GM11168 (cell line): Measurements from ENCODE around the gene PDLIM5.
"Not testable (repeated sequence)": the region's sequence is repeated elsewhere in the genome, so short reads cannot be mapped to it uniquely, and the experiment has no call there.

Experiments
- in situ Hi-C: fragments of 300-500 bp; cut with MboI; formaldehyde crosslinking; loops from one replicate; pipeline ENCODE4 v1.12.0; 2022; ENCODE audit warnings: low sequenced_read_pairs; ENCODE audit not compliant: unreplicated experiment

The PDLIM5 gene

DNA sequence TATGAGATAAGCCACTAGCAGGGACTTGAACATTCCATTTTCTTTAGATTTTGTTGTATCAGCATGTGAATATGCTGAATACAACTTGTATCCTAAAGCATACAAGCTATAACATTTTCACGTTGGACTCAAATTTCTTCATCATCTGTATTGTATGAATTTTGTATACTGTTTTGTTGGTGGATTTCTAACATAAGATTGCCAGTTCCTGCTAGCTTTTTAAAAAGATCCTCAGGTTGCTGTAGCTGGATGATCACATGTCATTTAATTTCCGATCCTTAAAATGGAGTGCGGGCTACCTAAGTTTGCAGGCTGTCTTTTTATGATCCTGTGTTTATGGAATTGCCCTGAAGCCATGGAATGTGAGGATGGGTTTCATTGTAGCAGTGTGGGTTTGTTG is 6.9 kb downstream of the PDLIM5 start:
- in situ Hi-C loops: no loop called here

DNA sequence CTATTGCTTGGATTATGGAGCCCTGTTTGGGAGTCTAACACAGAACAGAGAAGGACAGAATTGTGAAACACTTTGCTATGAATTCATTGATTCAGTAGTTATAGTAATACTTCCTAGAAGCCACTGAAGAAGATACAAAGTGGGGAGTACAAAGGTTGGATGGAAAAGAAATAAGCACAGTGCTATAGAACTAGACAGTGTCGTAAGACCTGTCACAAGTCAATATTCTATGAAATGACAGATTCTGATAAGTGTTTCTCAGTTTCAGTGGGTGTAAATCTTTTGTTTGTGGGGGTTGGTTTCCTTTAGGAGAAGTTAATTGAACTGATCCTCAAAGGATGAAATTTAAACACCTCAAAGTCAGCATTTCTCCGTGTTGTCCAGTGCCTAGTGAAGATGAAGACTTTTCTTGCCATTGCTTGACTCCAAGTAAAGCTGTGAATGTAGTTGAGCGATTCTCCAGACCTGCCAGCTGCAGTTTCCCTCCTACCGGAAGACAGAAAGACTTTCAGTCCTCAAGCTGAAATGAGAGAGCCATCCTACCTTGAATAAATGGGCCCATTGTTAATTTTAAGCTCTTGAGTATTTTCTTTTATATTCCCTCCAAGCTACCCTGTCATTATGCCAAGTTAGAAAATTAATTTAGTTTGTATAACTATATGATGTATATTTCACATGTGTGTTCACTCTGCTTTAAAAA is 7.9 kb downstream of the PDLIM5 start:
- in situ Hi-C loops: no loop called here

DNA sequence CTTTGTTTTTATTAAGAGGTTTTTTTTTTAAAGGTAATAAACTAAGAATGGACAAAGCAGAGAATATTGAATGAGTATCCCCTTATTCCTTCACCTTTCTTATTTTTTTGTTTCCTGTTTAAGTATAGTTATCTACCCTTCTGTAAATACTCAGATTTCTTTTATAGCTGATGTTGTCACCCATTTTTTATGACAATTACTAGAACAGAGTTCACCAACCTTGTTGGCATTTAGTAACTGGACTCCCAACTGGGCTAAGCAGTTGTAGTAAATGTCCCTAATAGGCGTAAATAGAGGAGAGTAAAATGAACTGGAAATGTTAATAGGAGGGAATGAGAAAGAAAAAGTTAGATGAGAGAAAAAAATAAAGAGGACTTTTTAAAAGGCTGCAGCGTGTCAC is 9.8 kb downstream of the PDLIM5 start:
- in situ Hi-C loops: no loop called here

DNA sequence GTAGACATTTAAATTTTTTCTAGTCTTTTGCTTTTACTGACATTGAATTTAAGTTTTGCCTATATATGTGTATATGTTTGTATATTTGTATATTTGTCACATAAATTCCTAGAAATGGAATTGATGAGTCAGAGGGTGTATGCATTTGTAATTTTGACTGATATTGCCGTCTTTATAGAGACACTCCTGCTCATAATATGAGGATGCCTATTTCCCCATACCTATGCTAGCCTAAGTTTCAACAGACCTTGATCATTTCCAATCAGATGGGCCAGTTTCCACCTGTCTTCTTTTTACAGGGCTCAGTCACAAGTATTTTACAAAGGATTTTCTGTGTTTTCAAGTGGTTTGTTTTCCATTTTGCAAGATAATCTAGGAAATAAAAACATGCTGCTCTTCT is 10.8 kb downstream of the PDLIM5 start:
- in situ Hi-C loops: no loop called here

DNA sequence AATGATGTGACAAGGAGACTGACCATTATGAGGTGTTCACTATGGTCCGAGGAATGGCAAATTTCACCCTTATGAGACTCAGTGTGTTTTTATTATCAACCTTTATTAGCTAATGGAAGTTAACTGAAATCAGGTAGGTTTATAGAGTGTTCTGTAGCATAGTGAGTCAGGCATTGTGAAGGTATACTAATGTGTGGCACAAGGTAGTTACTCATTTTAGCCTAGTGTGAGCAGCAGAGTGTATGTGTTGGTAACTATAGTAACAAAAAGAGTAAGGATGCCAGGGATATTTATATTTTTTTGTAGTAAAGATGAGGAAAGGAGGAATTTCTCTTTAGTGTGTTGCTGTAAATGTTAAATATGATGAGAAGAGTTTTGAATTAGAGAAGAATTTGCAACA is 12.0 kb downstream of the PDLIM5 start:
- in situ Hi-C loops: no loop called here

GRCh38 chr4:94466371-94466770 is 14.6 kb downstream of the PDLIM5 start:
- in situ Hi-C loops: no loop called here

GRCh38 chr4:94466923-94467322 is 15.2 kb downstream of the PDLIM5 start:
- in situ Hi-C loops: no loop called here

DNA sequence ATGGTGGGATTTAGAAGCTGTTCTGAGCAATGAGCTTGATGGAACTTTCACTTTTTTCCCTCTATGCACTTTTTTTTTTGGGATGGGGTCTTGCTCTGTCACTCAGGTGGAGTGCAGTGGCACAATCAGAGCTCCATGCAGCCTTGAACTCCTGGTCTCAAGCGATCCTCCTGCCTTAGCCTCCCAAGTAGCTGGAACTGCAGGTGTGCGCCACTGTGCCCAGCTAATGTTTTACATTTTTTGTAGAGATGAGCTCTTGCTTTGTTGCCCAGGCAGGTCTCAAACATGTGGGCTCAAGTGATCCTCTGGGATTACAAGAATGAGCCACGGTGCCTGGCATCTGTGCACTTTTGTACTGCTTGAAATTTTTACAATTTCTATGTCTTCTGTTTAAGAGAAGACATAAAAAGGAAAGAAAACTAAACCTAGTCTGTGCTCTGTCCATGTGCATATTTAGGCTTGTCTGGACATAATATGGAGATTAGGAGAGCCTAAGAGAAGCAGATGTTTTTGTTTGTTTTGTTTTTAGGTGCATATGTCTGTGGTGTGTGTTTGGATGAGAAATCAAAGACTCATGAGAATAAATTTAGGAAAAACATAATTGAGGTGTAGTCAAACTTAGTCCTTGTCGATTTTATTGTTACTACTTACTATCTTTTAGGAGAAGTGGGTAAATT is 16.5 kb downstream of the PDLIM5 start:
- in situ Hi-C loops: no loop called here

DNA sequence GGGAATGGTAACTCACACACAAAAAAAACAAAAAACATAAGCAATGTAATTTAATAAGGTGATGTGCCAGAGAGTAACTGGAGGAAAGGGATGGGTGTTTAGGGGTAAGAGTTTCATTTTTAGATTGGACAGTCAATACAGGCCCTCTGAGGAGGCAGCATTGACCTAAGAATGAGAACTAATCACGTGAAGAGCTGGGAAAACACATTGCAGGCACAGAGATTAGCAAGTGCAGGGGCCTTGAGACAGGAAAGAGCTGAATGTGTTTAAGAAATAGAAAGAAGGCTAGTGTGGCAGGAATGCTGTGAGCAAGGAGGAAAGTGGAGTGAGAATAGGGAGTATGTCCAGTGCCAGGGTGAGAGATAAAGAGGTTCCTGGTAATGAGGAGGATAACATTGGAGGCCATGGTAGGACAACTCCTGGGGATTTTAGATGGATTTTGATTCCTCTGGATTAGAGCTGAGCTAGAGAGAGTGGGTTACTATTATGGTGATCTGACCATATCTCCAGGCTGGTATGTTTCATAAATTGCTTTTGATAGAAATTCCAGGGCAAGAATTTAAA is 17.6 kb downstream of the PDLIM5 start:
- in situ Hi-C loops: no loop called here

DNA sequence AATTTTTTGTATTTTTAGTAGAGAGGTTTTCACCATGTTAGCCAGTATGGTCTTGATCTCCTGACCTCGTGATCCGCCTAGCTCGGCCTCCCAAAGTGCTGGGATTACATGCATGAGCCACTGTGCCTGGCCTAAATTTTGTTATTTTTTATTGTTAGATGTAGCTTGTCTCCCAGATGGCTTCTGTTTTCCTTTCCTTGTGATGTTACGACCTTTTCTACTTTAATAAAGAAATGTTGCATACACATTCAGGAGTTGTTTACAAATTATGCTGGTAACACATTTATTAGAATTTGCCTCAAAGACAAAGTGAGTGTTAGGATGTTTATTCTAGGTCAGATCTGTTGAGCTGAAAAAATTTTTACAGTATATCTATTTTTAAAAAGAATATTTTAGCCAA is 18.4 kb downstream of the PDLIM5 start:
- in situ Hi-C loops: no loop called here

DNA sequence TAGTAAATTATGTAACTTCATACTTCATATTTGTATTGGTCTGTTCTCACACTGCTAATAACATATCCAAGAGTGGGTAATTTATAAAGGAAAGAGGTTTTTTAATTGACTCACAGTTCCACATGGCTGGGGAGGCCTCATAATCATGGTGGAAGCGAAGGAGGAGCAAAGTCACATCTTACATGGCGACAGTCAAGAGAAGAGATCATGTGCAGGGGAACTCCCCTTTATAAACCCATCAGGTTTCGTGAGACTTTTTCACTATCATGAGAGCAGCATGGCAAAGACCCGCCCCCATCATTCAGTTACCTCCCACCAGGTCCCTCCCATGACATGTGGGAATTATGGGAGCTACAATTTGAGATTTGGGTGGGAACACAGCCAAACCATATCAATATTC is 19.0 kb downstream of the PDLIM5 start:
- in situ Hi-C loops: not testable (repeated sequence)

GRCh38 chr4:94472056-94472826 is 20.5 kb downstream of the PDLIM5 start:
- in situ Hi-C loops: no loop called here

GRCh38 chr4:94475050-94475449 is 23.3 kb downstream of the PDLIM5 start:
- in situ Hi-C loops: no loop called here

DNA sequence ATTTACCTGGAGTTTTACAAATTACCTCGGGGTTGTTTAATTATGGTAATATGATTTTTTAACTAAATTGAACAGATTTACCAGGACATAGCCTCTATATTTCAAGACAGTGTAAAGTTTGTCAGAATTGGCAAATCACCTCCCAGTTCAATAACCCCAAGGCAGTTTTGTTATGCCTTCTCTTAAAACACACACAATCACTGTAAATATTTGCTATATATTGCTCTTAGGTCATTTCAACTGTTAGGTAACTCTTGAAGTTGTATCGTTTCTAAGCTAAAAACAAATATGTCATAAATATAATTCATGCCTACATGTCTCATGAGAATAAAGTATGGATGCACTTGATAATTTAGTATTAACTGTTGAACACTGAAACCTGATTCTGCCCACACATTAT is 24.1 kb downstream of the PDLIM5 start:
- in situ Hi-C loops: no loop called here

DNA sequence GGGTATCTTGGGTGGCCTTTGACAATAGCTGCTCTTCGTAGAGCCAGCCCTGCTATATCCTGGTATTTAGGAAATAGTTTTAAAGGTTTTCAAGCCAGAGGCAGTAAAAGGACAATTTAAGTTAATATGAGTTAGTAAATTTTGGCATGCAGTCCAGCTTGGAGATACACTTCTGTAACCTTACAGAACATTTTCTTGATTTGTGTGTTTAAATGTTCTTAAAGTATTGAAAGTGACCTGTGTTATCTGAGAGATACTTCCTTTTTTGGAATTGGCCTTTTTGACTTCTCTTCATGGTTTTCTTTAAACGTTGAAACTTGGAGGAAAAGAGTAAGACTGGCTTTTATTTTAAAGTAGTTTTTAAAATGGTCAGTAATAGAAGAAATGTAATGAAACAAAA is 25.5 kb downstream of the PDLIM5 start:
- in situ Hi-C loops: no loop called here

DNA sequence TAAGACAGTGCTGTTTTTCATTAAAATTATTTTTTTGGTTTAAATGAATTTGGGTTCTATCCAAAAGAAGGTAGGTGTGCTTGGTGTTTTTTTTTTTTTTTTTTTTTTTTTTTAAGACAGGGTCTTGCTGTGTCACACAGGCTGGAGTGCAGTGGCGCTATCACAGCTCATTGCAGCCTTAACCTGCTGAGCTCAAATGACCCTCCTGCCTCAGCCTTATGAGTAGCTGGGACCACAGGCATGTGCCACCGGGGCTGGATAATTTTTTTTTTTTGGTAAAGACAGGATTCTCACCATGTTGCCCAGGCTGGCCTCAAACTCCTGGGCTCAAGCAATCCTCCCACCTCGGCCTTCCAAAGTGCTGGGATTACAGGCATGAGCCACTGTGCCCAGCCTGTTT is 27.1 kb downstream of the PDLIM5 start:
- in situ Hi-C loops: not testable (repeated sequence)

DNA sequence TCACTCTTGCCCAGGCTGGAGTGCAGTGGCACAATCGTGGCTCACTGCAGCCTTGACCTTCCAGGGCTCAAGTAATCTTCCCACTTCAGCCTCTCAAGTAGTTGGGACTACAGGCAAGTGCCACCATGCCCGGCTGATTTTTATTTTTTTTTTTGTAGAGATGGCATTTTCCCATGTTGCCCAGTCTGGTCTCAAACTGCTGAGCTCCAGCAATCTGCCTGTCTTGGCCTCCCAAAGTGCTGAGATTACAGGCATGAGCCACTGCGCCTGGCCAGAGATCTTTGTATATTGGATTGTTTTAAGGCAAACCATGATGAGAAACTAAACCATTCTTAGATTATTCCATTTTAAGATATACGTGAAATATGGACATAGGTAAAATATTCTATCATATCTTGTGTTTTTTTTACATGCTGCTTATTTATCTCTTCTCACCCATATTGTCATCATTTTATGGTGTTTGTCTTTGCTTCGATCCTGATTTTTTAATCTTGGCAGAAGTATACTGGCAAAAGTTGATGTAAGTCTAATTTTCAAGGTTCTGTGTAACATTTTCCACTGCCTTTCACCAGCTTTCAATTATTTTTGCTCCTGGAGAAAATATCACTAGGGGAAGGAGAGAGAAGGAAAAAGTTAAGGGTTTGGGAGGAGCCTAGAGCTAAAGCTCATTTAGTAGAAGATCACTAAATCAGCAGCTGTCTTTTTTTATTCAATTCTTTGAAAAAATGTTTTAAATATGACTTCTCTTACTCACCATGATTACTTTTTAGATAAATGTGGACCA is 27.8 kb downstream of the PDLIM5 start:
- in situ Hi-C loops: no loop called here

GRCh38 chr4:94480362-94480951 is 28.7 kb downstream of the PDLIM5 start:
- in situ Hi-C loops: no loop called here

DNA sequence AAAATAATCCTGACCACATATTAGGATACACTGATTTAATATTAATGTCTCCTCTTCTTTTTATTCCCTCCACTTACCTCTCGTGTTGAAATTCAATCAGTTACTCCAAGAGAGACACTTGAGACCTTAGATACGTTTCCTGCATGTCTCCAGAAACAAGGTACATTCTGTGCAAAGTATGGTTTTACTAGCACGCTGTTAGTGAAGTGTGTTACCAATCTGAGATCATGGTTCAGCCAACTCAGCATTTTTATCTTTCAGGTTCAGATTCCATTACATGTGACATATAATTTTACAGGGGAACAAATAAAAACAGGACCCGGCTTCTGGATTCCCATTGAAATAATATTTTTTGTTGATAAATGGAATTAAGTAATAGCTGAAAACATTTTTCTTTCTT is 32.2 kb downstream of the PDLIM5 start:
- in situ Hi-C loops: no loop called here

DNA sequence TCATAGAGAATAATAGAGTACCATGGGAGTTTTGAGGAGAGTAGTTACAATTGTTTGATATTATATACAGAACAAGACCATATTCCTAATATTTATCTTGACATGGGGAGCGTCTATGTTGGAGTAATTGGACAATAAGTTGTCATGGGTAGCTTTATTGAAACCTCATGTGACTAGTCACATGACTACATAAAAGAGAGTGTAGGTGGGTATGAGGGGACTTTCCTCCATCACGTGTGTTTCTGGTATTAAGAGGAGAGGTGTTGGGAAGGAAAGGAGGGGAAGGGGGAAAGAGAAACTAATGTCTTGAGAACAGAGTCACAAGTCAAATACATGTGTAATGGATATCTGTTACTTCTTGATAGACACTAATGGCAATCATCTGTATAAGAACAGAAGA is 33.1 kb downstream of the PDLIM5 start:
- in situ Hi-C loops: no loop called here
